Hepatocyte (in vitro differentiated cells): Measurements from ENCODE around the gene ECT2L. TPM values are rescaled to one million over a fixed set of nuclear protein-coding genes. Genes with fewer than 3 reads are reported as not detected.

Experiments used
- DNase-seq: peaks from one replicate; pipeline ENCODE4 v3.0.0-alpha.2; 2016; ENCODE audit warnings: low spot score
- H2AFZ ChIP-seq: fragments of 200-600 bp; sonication (generic); 2 replicates; pipeline ENCODE4 v1.6.0; 2016; ENCODE audit warnings: antibody characterized with exemption, mild to moderate bottlenecking
- H3K27ac ChIP-seq: fragments of 200-600 bp; sonication (generic); 2 replicates; pipeline ENCODE4 v1.5.1; 2016; ENCODE audit warnings: mild to moderate bottlenecking
- H3K27me3 ChIP-seq: fragments of 200-600 bp; sonication (generic); 2 replicates; pipeline ENCODE4 v1.6.1; 2016
- H3K36me3 ChIP-seq: fragments of 200-600 bp; sonication (generic); replicated peaks from 2 replicates; pipeline ENCODE4 v1.5.1; 2016; ENCODE audit warnings: low read depth; ENCODE audit not compliant: insufficient read depth
- H3K4me1 ChIP-seq: fragments of 200-600 bp; sonication (generic); 2 replicates; pipeline ENCODE4 v1.5.1; 2016; ENCODE audit warnings: mild to moderate bottlenecking, moderate library complexity; ENCODE audit not compliant: insufficient read depth
- H3K4me2 ChIP-seq: fragments of 200-600 bp; sonication (generic); 2 replicates; pipeline ENCODE4 v1.6.0; 2016
- H3K4me3 ChIP-seq: fragments of 200-600 bp; sonication (generic); 2 replicates; pipeline ENCODE4 v1.5.1; 2016; ENCODE audit warnings: mild to moderate bottlenecking
- H3K79me2 ChIP-seq: fragments of 200-600 bp; sonication (generic); 2 replicates; pipeline ENCODE4 v1.6.0; 2017; ENCODE audit warnings: mild to moderate bottlenecking
- H3K9me2 ChIP-seq: fragments of 200-600 bp; sonication (generic); replicated peaks from 2 replicates; pipeline ENCODE4 v1.6.0; 2017; ENCODE audit warnings: mild to moderate bottlenecking; ENCODE audit not compliant: insufficient read depth
- H3K9me3 ChIP-seq: fragments of 200-600 bp; sonication (generic); 2 replicates; pipeline ENCODE4 v1.5.1; 2016; ENCODE audit warnings: low read depth, mild to moderate bottlenecking
- H4K20me1 ChIP-seq: fragments of 200-600 bp; sonication (generic); 2 replicates; pipeline ENCODE4 v1.6.0; 2016; ENCODE audit warnings: mild to moderate bottlenecking; ENCODE audit not compliant: insufficient read depth, poor library complexity, severe bottlenecking
- EZH2 ChIP-seq: fragments of 200-600 bp; sonication (generic); IDR thresholded peaks from 2 replicates; pipeline ENCODE4 v1.6.1; 2016; ENCODE audit warnings: antibody characterized with exemption, mild to moderate bottlenecking, borderline replicate concordance
- EZH2phosphoT487 ChIP-seq: fragments of 200-600 bp; sonication (generic); IDR thresholded peaks from one replicate; pipeline ENCODE4 v1.6.1; 2018; ENCODE audit warnings: antibody characterized with exemption, mild to moderate bottlenecking, low read depth, moderate library complexity; ENCODE audit not compliant: unreplicated experiment, severe bottlenecking
- WGBS: methylation state at CpG from one replicate; pipeline ENCODE4 v1.1.6; 2016; ENCODE audit warnings: low lambda C conversion rate; ENCODE audit errors: missing lambda C conversion rate; 5-methylcytosine and 5-hydroxymethylcytosine counted together
- polyA plus RNA-seq: library from polyadenylated mRNA; unstranded; fragments of >200 nt; fragmentation: Nextera tagmentation; extraction: Ambion mirVana; gene quantifications from 2 replicates; pipeline ENCODE4 v1.2.1, GENCODE V29; 2016
- total RNA-seq: library from RNA; depleted of rRNA; stranded (reverse); fragments of >200 nt; gene quantifications from 2 replicates; pipeline ENCODE4 v1.2.3, GENCODE V29; 2014
- TF ChIP-seq, protein P1 (sequence below): fragments of 200-600 bp; sonication (generic); IDR thresholded peaks from 2 replicates; pipeline ENCODE4 v1.5.1; 2016; ENCODE audit warnings: antibody characterized with exemption, mild to moderate bottlenecking; ENCODE audit not compliant: poor library complexity

ECT2L gene, protein sequence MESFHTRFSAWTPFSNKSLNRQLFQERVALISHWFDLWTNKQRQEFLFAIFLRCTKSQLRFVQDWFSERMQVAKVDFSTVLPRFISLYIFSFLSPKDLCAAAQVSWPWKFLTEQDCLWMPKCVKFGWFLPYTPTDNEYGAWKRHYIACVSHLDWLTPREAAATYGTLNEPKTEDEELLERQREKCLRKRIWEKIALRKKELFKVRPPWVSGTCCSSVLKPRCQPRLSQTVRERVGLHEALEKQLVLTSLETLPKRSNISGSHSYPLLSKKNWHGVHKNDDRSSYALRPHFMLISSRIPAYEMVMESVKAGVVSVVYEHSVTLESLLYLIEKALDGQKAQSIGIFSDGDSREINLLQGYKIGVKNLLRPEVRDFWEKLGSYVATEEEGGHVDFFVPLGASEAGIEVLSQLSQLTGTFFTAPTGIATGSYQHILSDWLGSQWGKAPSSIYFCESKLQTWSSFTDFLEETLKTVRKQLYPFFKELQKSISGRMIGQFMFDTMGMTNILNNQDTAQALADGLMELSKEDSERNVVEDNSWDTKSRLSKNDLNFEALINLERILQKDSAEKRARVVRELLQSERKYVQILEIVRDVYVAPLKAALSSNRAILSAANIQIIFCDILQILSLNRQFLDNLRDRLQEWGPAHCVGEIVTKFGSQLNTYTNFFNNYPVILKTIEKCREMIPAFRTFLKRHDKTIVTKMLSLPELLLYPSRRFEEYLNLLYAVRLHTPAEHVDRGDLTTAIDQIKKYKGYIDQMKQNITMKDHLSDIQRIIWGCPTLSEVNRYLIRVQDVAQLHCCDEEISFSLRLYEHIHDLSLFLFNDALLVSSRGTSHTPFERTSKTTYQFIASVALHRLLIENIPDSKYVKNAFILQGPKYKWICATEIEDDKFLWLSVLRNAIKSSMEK
- total RNA-seq (0.16 TPM in 1 of 2 replicates, not detected in the other), polyA plus RNA-seq (0.04 TPM in 1 of 2 replicates, not detected in the other)

DNA sequence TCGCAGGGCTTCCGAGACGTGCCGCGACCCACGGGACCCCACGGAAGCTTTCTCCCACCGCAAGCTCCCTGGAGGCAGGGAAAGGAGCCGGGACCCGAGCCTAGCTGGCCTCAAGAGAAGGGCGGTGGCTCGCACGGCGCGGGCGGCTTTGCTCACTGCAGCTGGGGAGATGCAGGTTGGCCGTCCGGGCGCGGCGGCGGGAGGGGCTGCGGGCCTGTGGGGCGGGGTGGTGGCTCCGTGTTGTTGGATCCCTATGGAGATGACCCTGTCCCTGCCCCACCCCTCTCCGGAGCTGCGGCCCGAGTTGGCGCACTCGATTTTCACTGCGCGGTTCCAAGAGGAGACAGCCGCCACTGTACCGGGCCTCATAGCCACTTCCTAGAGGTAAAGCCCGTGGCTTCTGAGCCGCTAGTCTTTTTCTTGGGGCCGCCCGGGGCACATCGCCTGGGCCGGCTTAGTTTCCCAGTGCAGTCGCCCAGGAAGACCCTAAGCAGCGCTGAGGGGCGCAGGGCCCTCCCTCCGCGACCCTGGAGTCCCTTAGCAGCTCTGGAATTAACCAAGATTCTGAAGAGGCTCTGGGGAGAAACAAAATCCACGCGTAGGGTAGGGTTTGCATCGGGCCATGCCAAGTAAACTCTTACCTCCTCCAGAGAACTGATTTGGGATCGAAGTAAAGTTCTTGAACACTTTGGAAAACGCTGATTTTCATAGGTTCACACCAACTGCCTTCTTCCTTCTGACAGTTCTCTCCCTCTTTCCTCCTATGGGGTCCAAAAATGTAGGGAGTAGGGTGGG is at the start of gene ECT2L:
ECT2L (plus strand) TSS at position 279 of the 795 bp plus-strand sequence. CDS start 17,188 bp downstream, outside the sequence.
- no peak within 1 kb of the TSS for H3K27ac ChIP-seq
- no peaks in the 10 kb centered on the region for H3K79me2 ChIP-seq
- H3K4me2 ChIP-seq = peak within 1 kb of the TSS; percentile 75
- WGBS = 16% methylated on average over 31 of the region's 50 CpGs
- peak; percentile 83 for DNase-seq
- TF ChIP-seq EZH2phosphoT487 (no peak), EZH2 (no peak)
- TF ChIP-seq, protein P1, sequence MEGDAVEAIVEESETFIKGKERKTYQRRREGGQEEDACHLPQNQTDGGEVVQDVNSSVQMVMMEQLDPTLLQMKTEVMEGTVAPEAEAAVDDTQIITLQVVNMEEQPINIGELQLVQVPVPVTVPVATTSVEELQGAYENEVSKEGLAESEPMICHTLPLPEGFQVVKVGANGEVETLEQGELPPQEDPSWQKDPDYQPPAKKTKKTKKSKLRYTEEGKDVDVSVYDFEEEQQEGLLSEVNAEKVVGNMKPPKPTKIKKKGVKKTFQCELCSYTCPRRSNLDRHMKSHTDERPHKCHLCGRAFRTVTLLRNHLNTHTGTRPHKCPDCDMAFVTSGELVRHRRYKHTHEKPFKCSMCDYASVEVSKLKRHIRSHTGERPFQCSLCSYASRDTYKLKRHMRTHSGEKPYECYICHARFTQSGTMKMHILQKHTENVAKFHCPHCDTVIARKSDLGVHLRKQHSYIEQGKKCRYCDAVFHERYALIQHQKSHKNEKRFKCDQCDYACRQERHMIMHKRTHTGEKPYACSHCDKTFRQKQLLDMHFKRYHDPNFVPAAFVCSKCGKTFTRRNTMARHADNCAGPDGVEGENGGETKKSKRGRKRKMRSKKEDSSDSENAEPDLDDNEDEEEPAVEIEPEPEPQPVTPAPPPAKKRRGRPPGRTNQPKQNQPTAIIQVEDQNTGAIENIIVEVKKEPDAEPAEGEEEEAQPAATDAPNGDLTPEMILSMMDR = no peak
- no peaks in the 10 kb centered on the region for H3K9me2 ChIP-seq
- no peaks in the 10 kb centered on the region for H3K9me3 ChIP-seq
- H4K20me1 ChIP-seq = no peaks in the 10 kb centered on the region
- H3K36me3 ChIP-seq = peaks cover 3% of the 10 kb centered on the region
- peak within 1 kb of the TSS; percentile 76 for H2AFZ ChIP-seq
- H3K27me3 ChIP-seq = no peaks in the 10 kb centered on the region
- H3K4me3 ChIP-seq = peak within 1 kb of the TSS; percentile 6
- no peaks in the 10 kb centered on the region for H3K4me1 ChIP-seq

DNA sequence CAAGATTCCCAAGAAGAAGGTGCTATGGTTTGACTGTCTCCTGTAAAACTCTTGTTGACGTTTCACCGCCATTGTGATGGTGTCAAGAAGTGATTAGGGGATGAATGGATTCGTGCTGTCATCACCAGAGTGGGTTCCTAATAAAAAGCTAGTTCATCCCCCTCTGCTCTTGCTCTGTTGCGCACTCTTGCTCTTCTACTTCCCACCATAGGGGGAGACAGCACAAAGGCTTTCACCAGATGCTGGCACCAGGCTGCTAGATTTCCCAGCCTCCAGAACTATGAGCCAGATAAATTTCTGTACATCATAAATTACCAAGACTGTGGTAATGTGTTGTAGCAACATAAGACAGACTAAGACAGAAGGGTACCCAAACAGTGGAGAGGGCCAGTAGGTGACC is 43.9 kb upstream of the ECT2L start:
- H3K9me2 ChIP-seq = no peaks in the 10 kb centered on the region
- H2AFZ ChIP-seq = no peak overlapping the region
- no peak overlapping the region for H3K4me3 ChIP-seq
- H4K20me1 ChIP-seq = no peaks in the 10 kb centered on the region
- DNase-seq = no peak
- H3K4me1 ChIP-seq = peaks cover 1% of the 10 kb centered on the region
- no peaks in the 10 kb centered on the region for H3K27me3 ChIP-seq
- H3K79me2 ChIP-seq = no peaks in the 10 kb centered on the region
- WGBS = 77% methylated on average over 4 of the region's 4 CpGs
- TF ChIP-seq EZH2 (no peak), EZH2phosphoT487 (no peak)
- TF ChIP-seq, protein P1 = peak; percentile 11
- no peaks in the 10 kb centered on the region for H3K36me3 ChIP-seq
- no peak overlapping the region for H3K4me2 ChIP-seq
- H3K27ac ChIP-seq = no peak overlapping the region
- no peaks in the 10 kb centered on the region for H3K9me3 ChIP-seq

DNA sequence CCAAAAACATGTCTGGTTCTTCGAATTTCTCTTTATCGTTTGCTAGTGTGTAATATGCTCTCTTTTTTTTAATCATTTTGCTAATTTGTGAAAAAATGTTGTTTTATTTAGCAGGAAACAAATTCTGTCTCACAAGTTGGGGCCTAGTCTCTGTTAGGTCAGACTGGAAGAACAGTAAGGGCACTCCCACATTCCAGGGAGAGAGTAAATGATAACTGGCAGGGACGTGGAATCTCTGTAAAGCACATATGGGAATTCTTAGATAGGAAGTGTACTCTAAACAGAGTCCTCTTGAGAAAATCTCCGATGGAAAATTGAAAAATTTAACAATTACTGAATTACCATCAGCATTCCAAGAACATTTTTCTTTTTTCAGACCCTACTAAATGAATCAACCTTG is 38.8 kb upstream of the ECT2L start:
- Histone ChIP-seq H3K79me2 (no peaks in the 10 kb centered on the region), H3K4me1 (peaks cover 6% of the 10 kb centered on the region), H2AFZ (no peak overlapping the region), H3K27me3 (no peaks in the 10 kb centered on the region), H3K9me3 (no peaks in the 10 kb centered on the region), H3K4me2 (no peak overlapping the region), H3K9me2 (no peaks in the 10 kb centered on the region), H3K36me3 (no peaks in the 10 kb centered on the region), H3K4me3 (no peak overlapping the region), H3K27ac (no peak overlapping the region), H4K20me1 (no peaks in the 10 kb centered on the region)
- TF ChIP-seq, protein P1 = no peak
- TF ChIP-seq EZH2phosphoT487 = no peak
- DNase-seq = peak; percentile 26
- WGBS = 65% methylated on average over 4 of the region's 4 CpGs
